Ovary (tissue), 9 donors: ENCODE measurements around the gene RGS6. TPM values are rescaled to one million over a fixed set of nuclear protein-coding genes. Genes with fewer than 3 reads are reported as not detected.
A peak's percentile ranks its signal among the peaks of the same experiment; 100 is the strongest.

Experiments
- DNase-seq, 5 donors: peaks; one replicate each; pipeline ENCODE4 v3.0.0-alpha.2; 2019 to 2020
- H3K27ac ChIP-seq, 2 donors: fragments of 200-600 bp; one replicate each; pipeline versions ENCODE4 v1.5.1 to v1.8.0; 2019 to 2022
- H3K27me3 ChIP-seq: fragments of 200-600 bp; one replicate; pipeline ENCODE4 v1.8.0; 2022
- H3K36me3 ChIP-seq: fragments of 200-600 bp; sonication (generic); one replicate; pipeline ENCODE4 v1.5.1; 2019
- H3K4me1 ChIP-seq: one replicate; pipeline ENCODE4 v1.8.1; 2013; ENCODE audit warnings: mild to moderate bottlenecking, moderate library complexity; ENCODE audit not compliant: insufficient read depth
- H3K4me3 ChIP-seq: fragments of 200-600 bp; sonication (generic); one replicate; pipeline ENCODE4 v1.5.1; 2017
- H3K9me3 ChIP-seq, 2 donors: fragments of 200-600 bp in 1 of 2; sonication (generic) in 1 of 2; one replicate each; pipeline versions ENCODE4 v1.5.1 to v1.8.1; 2013 to 2019; ENCODE audit warnings: mild to moderate bottlenecking in 1 of 2, moderate library complexity in 1 of 2
- EP300 ChIP-seq: sonication (generic); formaldehyde crosslinking; IDR thresholded peaks from one replicate; pipeline ENCODE4 v1.6.1; 2017; ENCODE audit warnings: antibody characterized with exemption
- POLR2A ChIP-seq: fragments of 450-650 bp; IDR thresholded peaks from one replicate; pipeline ENCODE4 v1.6.1; 2017; ENCODE audit warnings: antibody characterized with exemption, mild to moderate bottlenecking, moderate library complexity
- WGBS, 3 donors: extraction: QIAGEN DNeasy Blood & Tissue Kit in 1 of 3; methylation state at CpG; one replicate each; pipeline versions ENCODE4 v1.1.5 to v1.1.7; 2013 to 2017; 5-methylcytosine and 5-hydroxymethylcytosine counted together
- intact Hi-C, 4 donors: fragments of 100-400 bp; cut with DNase I; formaldehyde crosslinking; loops; one replicate each; pipeline versions ENCODE4 v1.11.0 to v1.15.1; 2022 to 2023
- polyA plus RNA-seq, 2 donors: library from polyadenylated mRNA; stranded (reverse); fragments of 200-250 nt in 1 of 2; fragments of 350-450 nt in 1 of 2; fragmentation: Illumina TruSeq in 1 of 2; extraction: RNeasy Lipid Tissue Mini Kit (QIAGEN cat#74804) in 1 of 2; gene quantifications; one replicate each; pipeline ENCODE4 v1.2.3, GENCODE V29; 2013 to 2014
- total RNA-seq, 7 donors: library from RNA; depleted of rRNA in 2 of 7; stranded (reverse); fragments of >200 nt in 2 of 7; fragmentation: NEBNext Ultra II Directional in 3 of 7; extraction: Animal tissue kit (Norgen Biotek cat#: 25700) in 3 of 7; gene quantifications; one replicate each; pipeline versions ENCODE4 v1.1.0 to v1.2.4, GENCODE V29; 2016 to 2023
- TF ChIP-seq, protein P1 (sequence below), 3 donors: fragments of 450-650 bp in 2 of 3; fragments of 200-600 bp in 1 of 3; IDR thresholded peaks; one replicate each; pipeline versions ENCODE4 v1.5.1 to v1.8.0; 2016 to 2022; ENCODE audit warnings: antibody characterized with exemption in 3 of 3, mild to moderate bottlenecking in 1 of 3
- donor health status: DM: no; HTN: no; CAD: no; lungs with moderate emphysema.
- donor health status: DM: no; HTN: no; CAD: no.
- donor health status: Bipolar disorder and iron deficiency.
- donor health status: DM: yes; HTN: yes; CAD: no.
- donor health status: DM: no; HTN: no; CAD: no.
- donor health status: DM: yes; HTN: yes; CAD: no.

Gene RGS6
- total and polyA plus RNA-seq, 9 donors: 0.53 to 6.9 (median 1.1) TPM

DNA sequence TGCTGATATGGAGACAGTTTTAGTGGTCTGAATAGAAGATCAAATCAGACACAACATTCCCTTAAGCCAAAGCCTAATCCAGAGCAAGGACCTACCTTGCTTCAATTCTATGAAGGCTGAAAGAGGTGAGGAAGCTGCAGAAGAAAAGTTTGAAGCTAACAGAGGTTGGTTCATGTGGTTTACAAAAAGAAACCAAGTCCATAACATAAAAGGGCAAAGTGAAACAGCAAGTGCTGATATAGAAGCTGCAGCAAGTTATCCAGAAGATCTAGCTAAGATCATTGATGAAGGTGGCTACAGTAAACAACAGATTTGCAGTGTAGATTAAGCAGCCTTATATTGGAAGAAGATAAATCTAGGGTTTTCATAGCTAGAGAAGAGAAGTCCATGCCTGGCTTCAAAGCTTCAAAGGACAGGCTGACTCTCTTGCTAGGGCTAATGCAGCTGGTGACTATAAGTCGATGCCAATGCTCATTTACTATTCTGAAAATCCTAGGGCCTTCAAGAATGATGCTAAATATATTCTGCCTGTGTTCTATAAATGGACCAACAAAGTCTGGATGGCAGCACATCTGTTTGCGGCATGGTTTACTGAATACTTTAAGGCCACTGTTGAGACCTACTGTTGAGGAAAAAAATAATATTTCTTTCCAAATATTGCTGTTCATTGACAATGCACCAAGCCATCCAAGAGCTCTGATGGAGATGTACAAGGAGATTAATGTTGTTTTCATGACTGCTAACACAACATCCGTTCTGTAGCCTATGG, 600.6 kb downstream of the RGS6 start:
- 78 to 97% (median 91%) methylated on average over 3 of the region's 3 CpGs for WGBS, 3 donors
- Histone ChIP-seq H3K4me3 (no peak overlapping the region), H3K36me3 (no peaks in the 10 kb centered on the region), H3K9me3 (no peaks in the 10 kb centered on the region), H3K4me1 (peaks cover 8% of the 10 kb centered on the region), H3K27me3 (no peaks in the 10 kb centered on the region), H3K27ac (no peak overlapping the region)
- DNase-seq: no peak
- intact Hi-C loops: loop anchor here in 1 of 4 donors (10.0 kb wide), 1 partner anchor 122 kb away; no protein-coding TSS in a partner anchor
- TF ChIP-seq EP300: no peak
- TF ChIP-seq POLR2A: no peak
- TF ChIP-seq, protein P1, sequence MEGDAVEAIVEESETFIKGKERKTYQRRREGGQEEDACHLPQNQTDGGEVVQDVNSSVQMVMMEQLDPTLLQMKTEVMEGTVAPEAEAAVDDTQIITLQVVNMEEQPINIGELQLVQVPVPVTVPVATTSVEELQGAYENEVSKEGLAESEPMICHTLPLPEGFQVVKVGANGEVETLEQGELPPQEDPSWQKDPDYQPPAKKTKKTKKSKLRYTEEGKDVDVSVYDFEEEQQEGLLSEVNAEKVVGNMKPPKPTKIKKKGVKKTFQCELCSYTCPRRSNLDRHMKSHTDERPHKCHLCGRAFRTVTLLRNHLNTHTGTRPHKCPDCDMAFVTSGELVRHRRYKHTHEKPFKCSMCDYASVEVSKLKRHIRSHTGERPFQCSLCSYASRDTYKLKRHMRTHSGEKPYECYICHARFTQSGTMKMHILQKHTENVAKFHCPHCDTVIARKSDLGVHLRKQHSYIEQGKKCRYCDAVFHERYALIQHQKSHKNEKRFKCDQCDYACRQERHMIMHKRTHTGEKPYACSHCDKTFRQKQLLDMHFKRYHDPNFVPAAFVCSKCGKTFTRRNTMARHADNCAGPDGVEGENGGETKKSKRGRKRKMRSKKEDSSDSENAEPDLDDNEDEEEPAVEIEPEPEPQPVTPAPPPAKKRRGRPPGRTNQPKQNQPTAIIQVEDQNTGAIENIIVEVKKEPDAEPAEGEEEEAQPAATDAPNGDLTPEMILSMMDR (IDR thresholded peaks at IDR 0.05): no peak

DNA sequence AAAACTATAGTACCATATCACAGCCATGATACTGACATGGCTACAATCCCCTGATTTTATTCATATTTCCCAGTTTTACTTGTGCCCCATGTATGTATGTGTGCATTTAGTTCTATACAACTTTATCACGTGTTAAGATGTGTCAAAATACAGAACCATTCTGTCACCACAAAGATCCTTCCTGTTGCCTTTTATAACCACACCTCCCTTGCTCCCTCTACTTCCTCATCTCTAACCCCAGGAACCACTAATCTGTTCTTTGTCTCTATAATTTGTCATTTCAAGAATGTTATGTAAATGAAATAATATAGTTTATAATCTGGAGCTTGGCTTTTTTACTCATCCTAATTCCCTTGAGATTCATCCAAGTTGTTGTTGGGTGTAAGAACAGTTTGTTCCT, 603.3 kb downstream of the RGS6 start:
- DNase-seq: no peak
- WGBS, 3 donors: 85 to 87% (median 85%) methylated on average over 1 of the region's 1 CpG
- intact Hi-C loops: loop anchor here in 1 of 4 donors (10.0 kb wide), 1 partner anchor 119 kb away; no protein-coding TSS in a partner anchor
- Histone ChIP-seq H3K27me3 (no peaks in the 10 kb centered on the region), H3K36me3 (no peaks in the 10 kb centered on the region), H3K27ac (no peak overlapping the region), H3K4me3 (no peak overlapping the region), H3K9me3 (no peaks in the 10 kb centered on the region), H3K4me1 (peaks cover 5% of the 10 kb centered on the region)
- no peak for TF ChIP-seq POLR2A

DNA sequence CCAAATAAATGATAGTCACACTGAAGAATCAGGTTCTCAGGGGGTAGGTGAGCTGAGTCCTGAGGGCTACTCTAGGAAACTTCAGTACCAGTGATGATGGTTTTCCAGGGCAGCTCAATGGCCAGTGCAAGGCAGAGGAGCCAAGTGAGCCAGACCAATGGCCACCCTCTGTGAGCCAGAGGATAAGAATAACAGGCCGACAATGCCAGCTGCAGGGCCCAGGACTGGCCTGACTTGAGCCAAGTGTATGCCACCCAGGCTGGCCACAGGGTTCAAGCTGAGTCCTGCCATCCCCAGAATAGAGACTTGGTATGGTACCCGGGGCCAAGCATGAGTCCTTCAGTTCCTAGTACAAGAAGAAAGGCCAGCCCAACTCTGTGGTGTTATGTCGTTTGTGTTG, 606.2 kb downstream of the RGS6 start:
- Histone ChIP-seq H3K9me3 (no peaks in the 10 kb centered on the region), H3K4me3 (no peak overlapping the region), H3K27me3 (no peaks in the 10 kb centered on the region), H3K36me3 (no peaks in the 10 kb centered on the region), H3K27ac (no peak overlapping the region), H3K4me1 (peaks cover 6% of the 10 kb centered on the region)
- intact Hi-C loops: loop anchor here in 1 of 4 donors (10.0 kb wide), 1 partner anchor 116 kb away; no protein-coding TSS in a partner anchor
- no peak for DNase-seq
- 87 to 97% (median 93%) methylated on average over 3 of the region's 3 CpGs for WGBS, 3 donors
- TF ChIP-seq EP300 (no peak), POLR2A (no peak)
- TF ChIP-seq, protein P1 (IDR thresholded peaks at IDR 0.05): no peak

GRCh38 chr14:72539661-72540315, 607.6 kb downstream of the RGS6 start:
- no peak for TF ChIP-seq EP300
- TF ChIP-seq, protein P1 (IDR thresholded peaks at IDR 0.05): no peak
- TF ChIP-seq POLR2A: no peak
- no peak for DNase-seq
- Histone ChIP-seq H3K27me3 (no peaks in the 10 kb centered on the region), H3K27ac (peak overlapping the region in 1 of 2 donors; percentile 13), H3K4me1 (peaks cover 10% of the 10 kb centered on the region), H3K9me3 (no peaks in the 10 kb centered on the region), H3K36me3 (no peaks in the 10 kb centered on the region), H3K4me3 (no peak overlapping the region)
- WGBS, 3 donors: 15 to 32% (median 22%) methylated on average over 14 of the region's 14 CpGs
- intact Hi-C loops: loop anchor here in 1 of 4 donors (10.0 kb wide), 1 partner anchor 115 kb away; no protein-coding TSS in a partner anchor

GRCh38 chr14:72540836-72541235, 608.6 kb downstream of the RGS6 start:
- peaks cover 20% of the 10 kb centered on the region for H3K4me1 ChIP-seq
- H3K27ac ChIP-seq: no peak overlapping the region
- intact Hi-C loops: no loop called here
- TF ChIP-seq POLR2A: no peak
- TF ChIP-seq, protein P1 (IDR thresholded peaks at IDR 0.05): no peak
- TF ChIP-seq EP300: no peak
- H3K4me3 ChIP-seq: no peak overlapping the region
- H3K27me3 ChIP-seq: no peaks in the 10 kb centered on the region
- H3K36me3 ChIP-seq: no peaks in the 10 kb centered on the region
- no peak for DNase-seq
- no peaks in the 10 kb centered on the region for H3K9me3 ChIP-seq
- WGBS, 3 donors: 95 to 97% (median 96%) methylated on average over 6 of the region's 6 CpGs
